ENCODE data around the gene TMEM184A.
A peak's percentile ranks its signal among the peaks of the same experiment; 100 is the strongest.
"Not testable (repeated sequence)": the region's sequence is repeated elsewhere in the genome, so short reads cannot be mapped to it uniquely, and the experiment has no call there.

Gene TMEM184A

GRCh38 chr7:1523208-1523607 lies 32.8 kb downstream of the TMEM184A start:
- no peak for DNase-seq (ENCODE audit: low read depth in 3 of 3)

- DNase-seq (ENCODE audit: low read depth in 3 of 3) = no peak
These were observed 34.5 kb downstream of the TMEM184A start for GRCh38 chr7:1521456-1521855.

DNA sequence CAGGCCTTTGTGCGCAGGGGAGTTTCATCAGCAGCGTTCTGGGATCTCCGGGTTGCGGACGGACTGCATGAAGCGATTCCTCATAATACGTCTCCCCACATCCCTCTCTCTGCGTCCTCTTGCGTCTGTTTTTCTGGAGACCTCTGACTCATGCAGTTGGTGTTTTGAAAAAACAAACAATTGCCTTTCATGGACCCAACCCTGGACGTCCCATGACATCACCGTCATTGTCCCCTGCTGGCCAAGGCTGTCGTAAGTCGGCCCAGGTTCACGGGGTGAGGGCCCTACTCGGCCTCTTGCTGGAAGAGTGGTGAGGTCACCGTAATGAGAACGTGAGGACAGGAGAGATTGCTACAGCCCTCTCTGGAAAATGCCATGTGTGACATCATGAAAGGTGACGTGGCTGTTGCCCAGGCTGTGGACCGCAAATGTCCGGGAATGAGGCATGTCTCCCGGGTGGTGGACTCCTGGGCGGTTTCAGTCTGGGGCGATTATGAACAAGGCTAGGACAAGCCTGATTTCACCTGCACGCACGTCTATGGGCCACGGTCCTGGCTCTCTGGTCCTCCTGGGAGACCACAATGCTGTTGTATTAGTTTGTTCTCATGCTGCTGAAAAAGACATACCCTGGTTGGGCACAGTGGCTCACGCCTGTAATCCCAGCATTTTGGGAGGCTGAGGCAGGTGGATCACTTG lies 35.3 kb downstream of the TMEM184A start:
- no peak for DNase-seq (ENCODE audit: low read depth in 3 of 3)

GRCh38 chr7:1519322-1519922 lies 36.6 kb downstream of the TMEM184A start:
- not testable (repeated sequence) for DNase-seq (ENCODE audit: low read depth in 3 of 3)

GRCh38 chr7:1516586-1517251 lies 39.3 kb downstream of the TMEM184A start:
- DNase-seq (ENCODE audit: low read depth in 3 of 3) = no peak

- not testable (repeated sequence) for DNase-seq (ENCODE audit: low read depth in 3 of 3)
These were observed 40.5 kb downstream of the TMEM184A start for GRCh38 chr7:1515509-1515967.

GRCh38 chr7:1514995-1515401 lies 41.0 kb downstream of the TMEM184A start:
- no peak for DNase-seq (ENCODE audit: low read depth in 3 of 3)

DNA sequence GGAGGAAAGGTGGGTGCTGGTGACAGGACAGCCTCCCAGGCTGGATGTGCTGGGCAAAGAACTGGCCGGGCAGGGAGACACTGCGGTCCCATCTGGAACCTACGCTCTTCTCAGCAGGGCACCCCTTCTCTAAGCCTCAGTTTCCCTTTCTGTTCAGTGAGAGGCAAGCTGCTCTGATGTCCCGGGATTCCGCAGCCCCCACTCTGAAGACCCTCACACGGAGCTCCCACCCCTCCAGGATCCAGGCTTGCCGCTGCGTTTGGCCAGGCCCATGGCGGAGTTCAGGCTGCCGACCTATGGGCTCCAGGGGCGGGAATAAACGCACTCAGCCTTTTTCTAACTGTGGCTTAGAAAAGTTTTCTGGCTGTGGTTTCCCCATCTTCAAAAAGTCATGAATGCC lies 41.6 kb downstream of the TMEM184A start:
- DNase-seq (ENCODE audit: low read depth in 3 of 3) = no peak

GRCh38 chr7:1513657-1514095 lies 42.3 kb downstream of the TMEM184A start:
- no peak for DNase-seq (ENCODE audit: low read depth in 3 of 3)

DNA sequence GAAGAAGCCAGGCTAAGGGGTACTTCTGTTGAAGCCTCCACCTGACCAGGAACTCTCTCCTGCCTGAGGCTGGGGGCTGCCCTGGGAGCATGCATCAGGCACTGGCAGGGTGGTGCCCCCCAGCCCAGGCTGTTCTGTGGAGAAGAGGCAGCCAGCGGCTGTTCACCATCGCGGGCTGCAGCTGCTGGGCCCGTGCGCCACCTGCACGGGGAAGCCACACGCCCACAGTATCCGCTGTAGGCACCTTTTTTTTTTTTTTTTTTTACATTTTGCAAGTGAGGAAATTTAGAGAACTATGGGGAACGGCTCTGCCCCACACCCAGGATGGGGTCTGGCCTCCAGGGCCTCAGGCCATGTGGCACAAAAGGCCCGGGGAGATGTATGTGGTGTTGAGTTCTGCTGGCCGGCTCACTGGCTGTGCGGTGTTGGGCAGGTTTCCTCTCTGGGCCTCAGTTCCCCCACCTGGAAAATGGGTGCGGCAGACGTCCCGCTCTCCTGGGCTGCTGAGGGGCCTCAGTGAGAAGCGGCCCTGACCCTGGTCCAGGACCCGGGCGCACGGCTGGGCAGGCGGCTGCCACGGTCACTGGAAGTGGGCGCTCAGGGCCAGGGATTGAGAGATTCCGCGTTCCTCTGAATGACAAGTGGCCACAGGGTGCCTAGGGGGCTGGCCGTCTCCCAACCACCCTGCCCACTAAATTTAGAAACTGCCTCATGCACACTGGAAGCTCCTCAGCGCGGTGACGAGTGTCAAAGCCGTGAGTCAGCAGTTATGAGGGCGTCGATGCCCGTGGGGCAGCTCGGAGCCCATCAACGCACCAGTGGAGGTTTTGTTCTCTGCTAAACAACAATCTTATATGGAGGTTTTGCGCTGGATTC lies 43.0 kb downstream of the TMEM184A start:
- peak in 1 of 3 donors; percentile 27 for DNase-seq (ENCODE audit: low read depth in 3 of 3)

DNA sequence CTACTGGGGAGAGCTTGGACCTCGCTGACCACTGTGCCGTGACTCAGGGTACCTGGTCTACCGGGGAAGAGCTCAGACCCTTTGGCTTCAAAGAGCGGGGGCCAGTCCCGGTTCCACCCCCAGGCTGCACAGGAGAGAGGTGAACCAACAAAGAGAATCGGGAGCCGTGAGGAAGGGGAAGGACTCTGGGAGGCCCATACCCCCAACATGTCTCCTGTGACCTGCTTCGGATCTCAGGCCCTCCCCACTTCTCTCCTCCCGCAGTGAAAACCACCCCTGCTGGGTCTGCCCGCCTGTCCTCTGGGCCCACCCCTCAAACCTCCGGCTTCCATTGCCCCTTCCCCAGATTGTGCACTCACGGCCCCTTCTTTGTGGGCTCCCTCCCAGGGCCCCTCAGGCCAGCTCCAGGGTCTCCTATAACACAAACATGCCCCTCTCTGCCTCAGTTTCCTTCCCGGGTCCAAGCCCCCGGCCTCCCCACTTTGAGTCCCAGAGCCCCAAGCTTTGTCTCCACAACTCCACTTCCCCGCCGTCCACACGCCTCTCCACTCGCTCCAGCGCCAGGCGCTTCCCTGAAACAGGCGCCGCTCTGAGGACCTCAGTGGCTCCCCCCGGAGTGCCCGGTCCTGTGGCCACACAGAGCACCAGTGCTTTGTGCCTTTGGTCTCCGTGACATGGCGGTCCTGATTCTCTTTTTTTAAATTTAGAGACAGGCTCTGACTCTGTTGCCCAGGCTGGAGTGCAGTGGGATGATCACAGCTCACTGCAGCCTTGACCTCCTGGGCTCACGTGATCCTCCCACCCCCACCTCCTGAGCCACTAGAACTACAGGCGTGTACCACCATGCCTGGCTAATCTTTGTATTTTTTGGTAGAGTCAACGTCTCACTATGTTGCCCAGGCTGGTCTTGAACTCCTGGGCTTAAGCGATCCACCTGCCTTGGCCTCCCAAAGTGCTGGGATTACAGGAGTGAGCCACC lies 44.3 kb downstream of the TMEM184A start:
- no peak for DNase-seq (ENCODE audit: low read depth in 3 of 3)

DNA sequence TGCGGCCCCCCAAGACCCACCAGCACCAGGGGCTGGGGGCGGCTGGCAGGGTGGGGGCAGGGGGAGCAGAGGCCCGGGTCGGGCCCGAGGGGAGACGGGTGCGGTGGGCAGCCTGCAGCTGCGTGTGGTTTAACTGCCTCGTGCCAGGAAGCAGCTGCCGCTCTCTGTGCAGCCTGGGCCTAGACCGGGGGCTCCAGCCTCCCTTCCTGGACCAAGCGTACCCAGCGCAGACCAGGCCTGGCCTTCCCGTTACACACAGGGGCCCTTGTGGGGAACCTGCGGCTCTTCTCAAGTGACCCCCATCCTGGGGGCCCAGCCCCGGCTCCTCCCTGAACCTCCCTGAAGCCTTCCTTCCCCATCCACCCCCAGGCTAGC lies 45.2 kb downstream of the TMEM184A start:
- DNase-seq (ENCODE audit: low read depth in 3 of 3) = no peak

DNA sequence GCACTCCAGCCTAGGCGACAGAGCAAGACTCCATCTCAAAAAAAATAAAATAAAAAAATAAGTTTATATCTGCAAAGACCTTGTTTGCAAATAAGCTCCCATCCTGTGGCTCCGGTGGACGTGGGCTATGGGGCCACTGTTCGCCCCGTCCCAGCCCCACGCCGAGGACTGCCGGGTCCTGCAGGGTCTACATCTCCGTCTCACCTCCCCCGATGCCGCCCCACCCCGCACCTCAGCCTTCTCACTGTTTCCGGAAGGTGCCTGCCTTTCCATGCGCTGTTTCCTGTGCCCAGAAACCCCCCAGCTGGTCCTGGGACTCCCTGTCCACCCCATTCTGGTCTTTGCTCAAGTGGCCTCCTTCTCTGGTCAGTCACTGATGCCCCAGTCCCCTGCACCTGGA lies 46.8 kb downstream of the TMEM184A start:
- no peak for DNase-seq (ENCODE audit: low read depth in 3 of 3)

- DNase-seq (ENCODE audit: low read depth in 3 of 3) = no peak
These were observed 47.7 kb downstream of the TMEM184A start for GRCh38 chr7:1508277-1508758.

GRCh38 chr7:1505731-1506550 lies 50.1 kb downstream of the TMEM184A start:
- no peak for DNase-seq (ENCODE audit: low read depth in 3 of 3)

DNA sequence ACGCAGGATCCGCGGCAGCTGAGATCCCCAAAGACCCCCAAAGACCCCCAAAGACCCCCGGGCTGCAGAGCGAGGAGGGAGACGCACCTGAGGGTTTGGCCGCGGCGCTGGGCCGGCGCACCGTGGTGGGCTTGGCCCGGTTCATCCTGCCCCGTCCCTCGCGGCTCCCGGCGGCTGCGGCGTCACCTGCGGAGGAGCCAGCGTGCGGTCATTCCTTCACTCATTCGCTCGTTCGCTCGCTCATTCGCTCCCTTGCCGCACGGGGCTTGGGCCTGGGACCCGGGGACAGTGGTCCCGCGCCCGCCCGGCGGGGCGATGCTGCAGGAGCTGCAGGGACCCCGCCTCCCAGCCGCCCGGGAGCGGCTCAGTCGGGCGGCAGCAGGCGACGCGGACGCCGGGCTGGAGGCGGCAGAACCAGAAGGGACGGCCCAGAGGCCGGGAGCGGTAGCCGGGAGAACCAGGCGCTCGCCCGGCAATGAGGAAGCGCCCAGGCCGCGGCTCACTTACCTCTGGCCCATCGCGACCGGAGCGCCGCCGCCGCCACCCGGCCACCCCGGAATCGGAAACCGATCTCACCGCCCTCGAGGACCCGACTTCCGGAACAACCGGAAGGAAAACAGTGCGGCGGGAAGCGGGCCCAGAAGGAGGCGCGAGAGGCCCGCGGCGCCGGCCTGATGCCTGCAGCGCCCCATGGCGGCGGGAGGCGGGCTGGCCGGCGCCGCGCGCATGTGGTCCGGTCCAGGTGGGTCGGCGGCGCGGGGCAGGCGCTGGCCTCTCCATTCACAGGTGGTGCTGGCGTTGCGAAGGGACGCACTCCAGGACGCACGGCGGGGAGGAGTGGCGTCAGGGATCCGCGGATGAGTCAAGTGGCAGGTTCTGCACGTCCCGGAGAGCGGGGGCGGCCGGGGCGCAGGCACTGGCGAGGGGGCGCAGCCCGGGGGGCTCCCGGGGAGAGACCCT lies 51.9 kb downstream of the TMEM184A start, which contains the start of gene INTS1:
INTS1 (minus strand) TSS at position 574 of the 960 bp plus-strand sequence; CDS start at position 145, 429 bp downstream.
- DNase-seq (ENCODE audit: low read depth in 3 of 3) = peak; percentile 84 to 87 (median 84)

- DNase-seq (ENCODE audit: low read depth in 3 of 3) = no peak
These were observed 52.6 kb downstream of the TMEM184A start for GRCh38 chr7:1503390-1503789.

DNA sequence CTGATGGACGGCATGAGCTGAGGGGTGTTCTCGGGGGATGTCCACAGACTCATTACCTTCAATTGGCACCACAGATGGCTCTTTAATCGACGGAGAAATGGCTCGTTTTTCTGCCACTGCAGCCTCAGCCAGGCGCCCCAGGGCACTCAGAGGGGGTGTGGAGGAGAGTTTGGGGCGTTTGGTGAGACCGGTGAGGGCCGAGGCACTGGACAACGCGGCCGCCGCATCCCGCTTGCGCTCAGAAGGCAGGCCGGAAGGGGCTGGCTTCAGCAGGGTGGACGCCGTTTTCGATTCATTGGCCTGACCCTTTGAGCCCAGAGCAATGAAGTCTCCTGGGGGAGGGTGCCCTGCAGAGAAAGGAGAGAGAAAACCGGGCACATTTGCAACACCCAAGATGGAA lies 53.2 kb downstream of the TMEM184A start:
- DNase-seq (ENCODE audit: low read depth in 3 of 3) = no peak

Data from stimulated activated CD4-positive, alpha-beta T cell treated with anti-CD3 and anti-CD28 coated beads, TNF-alpha, amount 100 ng/mL, for 48 hours (primary cell).